ENCODE results near the gene YPEL2.
A peak's percentile ranks its signal among the peaks of the same experiment; 100 is the strongest.

Gene YPEL2

GRCh38 chr17:59353106-59353854, 21.8 kb downstream of the YPEL2 start:
- Histone ChIP-seq H3K4me3 (no peak overlapping the region), H3K27ac (peak overlapping the region; percentile 41 to 46)
- TF ChIP-seq, protein P1, sequence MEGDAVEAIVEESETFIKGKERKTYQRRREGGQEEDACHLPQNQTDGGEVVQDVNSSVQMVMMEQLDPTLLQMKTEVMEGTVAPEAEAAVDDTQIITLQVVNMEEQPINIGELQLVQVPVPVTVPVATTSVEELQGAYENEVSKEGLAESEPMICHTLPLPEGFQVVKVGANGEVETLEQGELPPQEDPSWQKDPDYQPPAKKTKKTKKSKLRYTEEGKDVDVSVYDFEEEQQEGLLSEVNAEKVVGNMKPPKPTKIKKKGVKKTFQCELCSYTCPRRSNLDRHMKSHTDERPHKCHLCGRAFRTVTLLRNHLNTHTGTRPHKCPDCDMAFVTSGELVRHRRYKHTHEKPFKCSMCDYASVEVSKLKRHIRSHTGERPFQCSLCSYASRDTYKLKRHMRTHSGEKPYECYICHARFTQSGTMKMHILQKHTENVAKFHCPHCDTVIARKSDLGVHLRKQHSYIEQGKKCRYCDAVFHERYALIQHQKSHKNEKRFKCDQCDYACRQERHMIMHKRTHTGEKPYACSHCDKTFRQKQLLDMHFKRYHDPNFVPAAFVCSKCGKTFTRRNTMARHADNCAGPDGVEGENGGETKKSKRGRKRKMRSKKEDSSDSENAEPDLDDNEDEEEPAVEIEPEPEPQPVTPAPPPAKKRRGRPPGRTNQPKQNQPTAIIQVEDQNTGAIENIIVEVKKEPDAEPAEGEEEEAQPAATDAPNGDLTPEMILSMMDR (IDR thresholded peaks at IDR 0.05), result no peak
- no peak for DNase-seq (ENCODE audit: low spot score)

DNA sequence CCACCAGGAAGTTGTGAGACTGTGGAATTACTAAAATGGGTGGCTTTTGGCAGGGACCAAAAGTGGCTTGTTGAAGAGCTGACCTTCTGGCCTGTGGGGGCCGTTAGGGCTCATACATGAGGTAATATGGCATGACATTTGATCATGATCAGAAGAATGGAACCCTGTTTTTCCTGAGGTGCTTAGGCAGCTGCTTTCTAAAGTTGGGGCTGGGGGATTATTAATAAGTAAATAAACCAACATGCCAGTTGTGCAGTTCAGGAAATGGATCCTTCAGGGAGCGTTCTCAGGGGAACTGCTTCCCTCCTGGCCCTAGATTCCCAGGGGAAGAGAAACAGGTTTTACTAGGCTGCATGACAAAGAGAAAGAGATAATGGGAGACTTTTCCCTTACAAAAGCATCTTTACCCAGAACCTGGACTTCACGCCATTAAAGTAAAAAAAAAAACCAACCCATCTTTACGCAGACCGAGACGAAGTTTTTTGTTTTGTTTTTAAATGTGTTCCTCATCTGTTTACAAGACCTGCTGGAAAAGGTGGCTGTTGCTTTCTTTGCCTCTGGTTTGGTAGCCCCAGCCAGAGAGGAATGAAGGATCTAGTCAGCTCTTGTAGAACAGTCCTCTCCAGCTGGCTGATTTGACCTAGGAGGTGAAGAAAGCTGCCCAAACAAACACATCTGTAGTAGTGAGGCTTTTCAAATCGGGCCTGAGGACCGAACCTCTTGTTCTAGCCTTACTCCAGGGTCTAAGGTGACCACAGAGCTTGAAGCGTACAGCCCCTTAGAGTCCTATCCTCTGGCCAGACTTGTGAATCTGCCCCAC, 22.7 kb downstream of the YPEL2 start:
- DNase-seq (ENCODE audit: low spot score), result no peak
- H3K27ac ChIP-seq, result peak overlapping the region; percentile 46 to 64
- TF ChIP-seq, protein P1 (IDR thresholded peaks at IDR 0.05), result no peak
- H3K4me3 ChIP-seq, result no peak overlapping the region

DNA sequence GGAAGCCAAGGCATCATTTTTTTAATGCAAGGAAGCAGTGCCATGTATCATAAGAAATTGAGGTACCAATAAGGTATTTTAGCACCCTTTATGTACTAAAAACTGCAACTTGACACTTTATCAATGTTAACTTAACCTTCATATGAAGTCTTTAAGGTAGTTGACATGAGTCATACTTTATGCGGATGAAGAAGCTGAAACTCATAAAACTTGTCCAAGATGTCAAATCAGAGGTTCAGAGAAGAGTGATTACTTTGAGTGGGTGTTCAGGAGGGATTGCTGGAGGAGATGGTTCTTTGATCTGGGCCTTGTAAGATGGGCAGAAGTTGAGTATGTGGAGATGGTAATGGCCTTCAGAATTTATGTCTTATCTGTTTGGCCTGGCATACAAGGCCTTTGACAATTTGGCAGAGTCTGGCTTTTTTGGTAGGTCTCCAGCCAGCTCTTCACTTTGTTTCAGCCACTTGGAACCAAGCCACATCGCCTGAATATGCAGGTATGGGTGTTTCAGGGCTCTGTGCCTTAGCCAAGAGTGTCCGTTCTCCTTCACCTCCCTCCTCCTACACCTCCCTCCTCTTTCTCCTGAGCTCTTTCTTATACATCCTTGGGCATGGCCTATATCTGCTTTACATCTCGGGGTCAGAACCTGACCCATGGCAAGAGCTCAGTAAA, 23.7 kb downstream of the YPEL2 start:
- Histone ChIP-seq H3K4me3 (no peak overlapping the region), H3K27ac (peak overlapping the region; percentile 46 to 64)
- TF ChIP-seq, protein P1 (IDR thresholded peaks at IDR 0.05), result no peak
- DNase-seq (ENCODE audit: low spot score), result no peak

DNA sequence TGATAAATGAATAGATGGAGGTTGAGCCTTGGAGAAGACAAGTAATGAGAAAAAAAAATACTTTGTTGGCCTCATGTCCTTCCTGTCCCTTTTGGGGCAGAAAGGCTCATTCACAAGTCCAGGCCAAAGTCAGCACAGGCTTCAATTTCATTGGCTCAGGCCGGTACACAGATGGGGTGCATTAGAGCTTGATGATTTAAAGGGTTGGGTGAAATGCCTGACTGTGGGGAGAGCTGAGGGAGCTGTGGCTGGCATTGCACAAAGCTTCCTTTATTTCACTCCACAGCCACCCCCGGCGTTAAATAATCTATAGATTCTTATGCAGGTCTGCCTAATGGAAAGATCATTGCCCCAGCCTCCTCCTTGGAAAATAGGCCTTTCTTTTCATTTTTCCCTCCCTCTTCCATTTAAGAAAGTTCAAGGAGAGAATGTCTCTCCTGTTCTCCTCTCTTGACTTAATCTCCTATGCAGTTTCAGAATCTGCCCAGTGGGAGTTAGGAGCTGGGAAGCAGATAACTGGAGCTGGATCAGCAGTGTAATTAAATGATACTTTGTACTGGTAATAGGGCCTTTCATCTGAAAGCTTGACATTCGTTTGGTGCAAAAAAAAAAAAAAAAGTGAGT, 24.4 kb downstream of the YPEL2 start:
- no peak overlapping the region for H3K4me3 ChIP-seq
- TF ChIP-seq, protein P1 (IDR thresholded peaks at IDR 0.05), result no peak
- no peak for DNase-seq (ENCODE audit: low spot score)
- H3K27ac ChIP-seq, result peak overlapping the region; percentile 46 to 64

- Histone ChIP-seq H3K27ac (peak overlapping the region; percentile 64 to 89), H3K4me3 (no peak overlapping the region)
- DNase-seq (ENCODE audit: low spot score), result no peak
- TF ChIP-seq, protein P1 (IDR thresholded peaks at IDR 0.05), result no peak
Measured at GRCh38 chr17:59356543-59357218, 25.2 kb downstream of the YPEL2 start.

DNA sequence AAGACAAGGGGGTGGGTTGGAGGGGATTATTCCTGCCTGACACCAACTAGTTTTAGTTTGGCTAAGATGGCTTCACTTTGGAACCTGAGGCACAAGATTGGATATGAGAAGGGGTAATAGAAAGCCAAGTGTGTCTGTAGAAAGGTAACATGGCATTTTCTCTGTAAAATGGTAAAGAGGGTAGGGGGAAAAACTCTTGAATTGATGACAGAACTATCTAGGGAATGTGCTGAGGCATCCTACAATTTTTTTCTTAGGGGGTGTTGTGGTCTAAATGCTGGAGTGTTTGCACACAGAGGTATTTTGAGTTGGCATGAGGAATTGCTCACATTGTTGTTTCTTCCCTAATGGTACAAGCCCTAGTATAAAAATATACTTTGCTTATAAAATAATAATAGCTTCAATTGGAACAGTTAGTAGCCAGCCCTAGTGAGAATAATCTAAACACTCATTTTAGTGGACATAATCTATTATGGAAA, 25.8 kb downstream of the YPEL2 start:
- Histone ChIP-seq H3K4me3 (peak overlapping the region; percentile 32), H3K27ac (peak overlapping the region; percentile 64 to 89)
- TF ChIP-seq, protein P1 (IDR thresholded peaks at IDR 0.05), result no peak
- no peak for DNase-seq (ENCODE audit: low spot score)
